WTC11 (cell line): ENCODE data around the gene PPARA.

Experiments used
- IRF2 ChIP-seq: sonication (generic); formaldehyde crosslinking; IDR thresholded peaks from 2 replicates; pipeline ENCODE4 v1.8.0; 2022; ENCODE audit warnings: low read depth, missing genetic modification reagents, borderline replicate concordance
- TF ChIP-seq, protein P1 (sequence below): sonication (generic); formaldehyde crosslinking; IDR thresholded peaks from 2 replicates; pipeline ENCODE4 v1.8.1; 2023; ENCODE audit warnings: mild to moderate bottlenecking, missing genetic modification reagents, moderate library complexity
- TF ChIP-seq, protein P2 (sequence below): sonication (generic); formaldehyde crosslinking; IDR thresholded peaks from 2 replicates; pipeline ENCODE4 v1.8.0; 2022; ENCODE audit warnings: mild to moderate bottlenecking, missing genetic modification reagents
- TF ChIP-seq, protein P3 (sequence below): fragments of 200-600 bp; IDR thresholded peaks from 2 replicates; pipeline ENCODE4 v1.8.0; 2022; ENCODE audit warnings: antibody characterized with exemption

DNA sequence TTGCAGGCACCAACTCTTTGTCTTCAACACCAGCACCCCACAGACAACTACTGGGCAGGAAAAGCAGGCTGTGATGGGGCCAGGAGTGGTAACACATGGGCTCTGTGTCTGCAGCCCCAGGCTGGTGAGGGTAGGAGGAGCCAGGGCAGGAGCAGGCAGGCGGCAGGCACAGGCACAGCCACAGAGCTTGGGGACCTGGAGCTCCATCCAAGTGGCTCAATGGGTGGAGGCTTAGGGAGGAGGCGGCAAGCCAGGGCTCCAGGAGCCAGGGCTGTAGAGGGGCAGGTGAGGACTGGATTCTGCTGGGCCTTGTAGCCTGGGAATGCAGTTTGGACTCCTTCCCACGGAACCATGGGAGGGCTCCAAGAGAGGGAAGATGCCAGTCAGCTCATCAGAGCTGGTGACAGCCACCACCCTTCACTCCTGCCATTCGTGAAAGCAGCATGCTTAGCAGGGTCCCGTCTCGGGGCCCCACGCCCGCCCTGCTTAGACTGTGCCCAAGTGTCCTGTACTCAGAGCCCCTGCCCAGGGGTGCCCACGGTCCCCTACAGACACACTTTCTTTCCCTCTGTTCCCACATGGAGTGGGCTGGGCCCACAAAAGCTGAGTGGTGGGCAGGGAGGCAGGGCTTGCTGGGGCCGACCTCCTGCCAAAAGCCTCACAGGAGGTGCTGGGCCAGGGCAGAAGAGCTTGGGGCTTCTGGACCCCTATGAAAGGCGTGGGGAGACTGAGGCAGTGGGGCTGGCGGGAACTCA, 129.9 kb downstream of the PPARA start:
- TF ChIP-seq, protein P1, sequence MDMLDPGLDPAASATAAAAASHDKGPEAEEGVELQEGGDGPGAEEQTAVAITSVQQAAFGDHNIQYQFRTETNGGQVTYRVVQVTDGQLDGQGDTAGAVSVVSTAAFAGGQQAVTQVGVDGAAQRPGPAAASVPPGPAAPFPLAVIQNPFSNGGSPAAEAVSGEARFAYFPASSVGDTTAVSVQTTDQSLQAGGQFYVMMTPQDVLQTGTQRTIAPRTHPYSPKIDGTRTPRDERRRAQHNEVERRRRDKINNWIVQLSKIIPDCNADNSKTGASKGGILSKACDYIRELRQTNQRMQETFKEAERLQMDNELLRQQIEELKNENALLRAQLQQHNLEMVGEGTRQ, result no peak
- TF ChIP-seq, protein P2, sequence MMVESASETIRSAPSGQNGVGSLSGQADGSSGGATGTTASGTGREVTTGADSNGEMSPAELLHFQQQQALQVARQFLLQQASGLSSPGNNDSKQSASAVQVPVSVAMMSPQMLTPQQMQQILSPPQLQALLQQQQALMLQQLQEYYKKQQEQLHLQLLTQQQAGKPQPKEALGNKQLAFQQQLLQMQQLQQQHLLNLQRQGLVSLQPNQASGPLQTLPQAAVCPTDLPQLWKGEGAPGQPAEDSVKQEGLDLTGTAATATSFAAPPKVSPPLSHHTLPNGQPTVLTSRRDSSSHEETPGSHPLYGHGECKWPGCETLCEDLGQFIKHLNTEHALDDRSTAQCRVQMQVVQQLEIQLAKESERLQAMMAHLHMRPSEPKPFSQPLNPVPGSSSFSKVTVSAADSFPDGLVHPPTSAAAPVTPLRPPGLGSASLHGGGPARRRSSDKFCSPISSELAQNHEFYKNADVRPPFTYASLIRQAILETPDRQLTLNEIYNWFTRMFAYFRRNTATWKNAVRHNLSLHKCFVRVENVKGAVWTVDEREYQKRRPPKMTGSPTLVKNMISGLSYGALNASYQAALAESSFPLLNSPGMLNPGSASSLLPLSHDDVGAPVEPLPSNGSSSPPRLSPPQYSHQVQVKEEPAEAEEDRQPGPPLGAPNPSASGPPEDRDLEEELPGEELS (CRISPR knock-in tag), result no peak
- no peak for TF ChIP-seq IRF2
- TF ChIP-seq, protein P3, sequence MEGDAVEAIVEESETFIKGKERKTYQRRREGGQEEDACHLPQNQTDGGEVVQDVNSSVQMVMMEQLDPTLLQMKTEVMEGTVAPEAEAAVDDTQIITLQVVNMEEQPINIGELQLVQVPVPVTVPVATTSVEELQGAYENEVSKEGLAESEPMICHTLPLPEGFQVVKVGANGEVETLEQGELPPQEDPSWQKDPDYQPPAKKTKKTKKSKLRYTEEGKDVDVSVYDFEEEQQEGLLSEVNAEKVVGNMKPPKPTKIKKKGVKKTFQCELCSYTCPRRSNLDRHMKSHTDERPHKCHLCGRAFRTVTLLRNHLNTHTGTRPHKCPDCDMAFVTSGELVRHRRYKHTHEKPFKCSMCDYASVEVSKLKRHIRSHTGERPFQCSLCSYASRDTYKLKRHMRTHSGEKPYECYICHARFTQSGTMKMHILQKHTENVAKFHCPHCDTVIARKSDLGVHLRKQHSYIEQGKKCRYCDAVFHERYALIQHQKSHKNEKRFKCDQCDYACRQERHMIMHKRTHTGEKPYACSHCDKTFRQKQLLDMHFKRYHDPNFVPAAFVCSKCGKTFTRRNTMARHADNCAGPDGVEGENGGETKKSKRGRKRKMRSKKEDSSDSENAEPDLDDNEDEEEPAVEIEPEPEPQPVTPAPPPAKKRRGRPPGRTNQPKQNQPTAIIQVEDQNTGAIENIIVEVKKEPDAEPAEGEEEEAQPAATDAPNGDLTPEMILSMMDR, result no peak
